T follicular helper cell (primary cell): ENCODE measurements around the gene PRSS21.

Experiments used
- DNase-seq: peaks from one replicate; pipeline ENCODE4 v3.0.0-alpha.2; 2020; ENCODE audit warnings: low read depth

The PRSS21 gene

DNA sequence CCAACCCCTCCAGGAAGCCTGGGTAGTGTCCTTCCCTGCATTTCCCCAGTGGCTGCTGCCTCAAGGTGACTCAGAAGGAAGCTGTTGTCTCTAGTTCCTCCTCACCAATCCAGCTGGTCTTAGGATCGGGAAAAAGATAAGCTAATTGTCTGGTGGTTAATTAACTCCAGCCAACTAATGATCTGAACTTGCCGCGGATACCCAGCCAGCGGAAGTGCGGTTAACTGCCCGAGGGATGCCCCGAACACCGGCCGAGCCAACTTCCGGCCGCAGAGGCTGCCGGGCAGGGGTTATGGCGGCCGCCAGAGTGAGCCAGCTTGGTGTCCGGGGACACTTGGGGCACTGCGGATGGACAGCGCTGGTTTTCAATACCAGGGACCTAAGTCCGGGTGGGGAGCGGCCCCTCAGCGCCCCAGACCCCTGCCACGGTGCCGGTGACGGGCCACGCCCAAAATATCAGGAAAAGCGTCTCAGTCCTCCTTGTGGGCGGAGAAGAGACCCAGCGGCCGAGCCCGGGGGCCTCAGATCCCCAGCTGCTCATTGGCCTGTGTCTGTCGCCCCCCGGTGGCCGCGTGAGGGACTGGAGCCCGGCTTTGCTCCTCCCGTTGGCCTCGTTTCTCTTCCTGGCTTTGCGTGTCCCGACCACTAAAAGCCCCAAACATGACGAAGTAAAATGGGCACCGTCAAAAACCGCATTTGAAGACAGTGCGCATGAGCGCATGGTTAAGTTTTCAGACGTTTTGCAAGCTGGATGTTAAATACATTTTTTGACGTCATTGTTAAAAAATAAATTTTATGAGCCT is 51.2 kb downstream of the PRSS21 start:
- peak; percentile 90 for DNase-seq
